DND-41 (cell line): ENCODE measurements around the gene RPL26.

Source experiments
- CTCF ChIP-seq: IDR thresholded peaks from 2 replicates; pipeline ENCODE4 v1.5.1; 2012; ENCODE audit warnings: borderline replicate concordance, low read length, moderate library complexity, mild to moderate bottlenecking; ENCODE audit not compliant: poor library complexity, severe bottlenecking; ENCODE audit errors: extremely low read depth
- EZH2 ChIP-seq: IDR thresholded peaks from 3 replicates; pipeline ENCODE4 v1.6.1; 2012; ENCODE audit warnings: borderline replicate concordance, low read depth, mild to moderate bottlenecking, moderate library complexity, low read length, inconsistent platforms; ENCODE audit not compliant: severe bottlenecking

DNA sequence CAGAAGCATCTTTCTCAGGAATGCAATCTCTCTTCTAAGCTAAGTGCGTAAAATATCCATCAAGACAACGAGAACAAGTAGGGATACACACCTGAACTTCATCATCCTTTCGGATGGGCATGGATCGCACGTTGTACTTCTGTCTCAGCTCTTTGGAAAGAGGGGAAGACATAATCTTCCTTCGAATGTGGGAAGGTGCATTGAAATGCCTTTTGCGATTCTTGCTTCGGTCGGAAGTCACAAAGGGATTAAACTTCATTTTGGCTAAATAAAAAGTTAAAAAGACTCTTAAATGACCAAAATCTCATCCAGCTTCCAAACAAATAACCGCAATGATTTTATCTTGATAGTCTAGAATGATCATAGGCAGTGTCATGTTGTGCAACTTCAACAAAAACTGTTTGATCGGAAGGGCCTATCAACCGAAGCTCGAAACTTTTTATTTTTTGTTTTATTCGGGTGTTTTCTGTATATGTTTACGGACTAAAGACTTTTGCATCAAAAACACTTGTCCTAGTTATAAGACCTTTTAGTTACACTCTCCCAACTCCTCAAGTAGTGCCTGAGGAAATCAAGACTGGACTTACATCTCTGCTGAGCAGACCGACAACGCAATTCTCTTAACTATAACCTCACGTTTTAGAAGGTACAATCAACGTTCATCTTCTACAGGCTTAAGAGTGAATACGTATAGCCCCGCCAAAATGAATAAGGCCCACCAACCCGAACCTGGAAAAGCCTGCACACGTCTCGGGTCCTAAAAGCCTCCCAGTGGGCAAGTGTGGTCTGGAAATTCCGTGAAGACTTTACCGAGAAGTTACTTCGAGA is 727 bp downstream of the RPL26 start:
- TF ChIP-seq CTCF (no peak), EZH2 (no peak)
